GM12892 (cell line): ENCODE measurements around the gene AGPS.
"Not testable (repeated sequence)": the region's sequence is repeated elsewhere in the genome, so short reads cannot be mapped to it uniquely, and the experiment has no call there.

ENCODE experiments used
- POLR2A ChIP-seq: IDR thresholded peaks from 2 replicates; pipeline ENCODE4 v1.6.1; 2011; ENCODE audit warnings: low read depth, low read length, control low read depth
- POLR2AphosphoS5 ChIP-seq: IDR thresholded peaks from 2 replicates; pipeline ENCODE4 v1.6.1; 2011; ENCODE audit warnings: low read depth, low read length, control low read depth
- TAF1 ChIP-seq: IDR thresholded peaks from 2 replicates; pipeline ENCODE4 v1.6.1; 2011; ENCODE audit warnings: low read depth, mild to moderate bottlenecking, control low read depth, low read length, borderline replicate concordance

DNA sequence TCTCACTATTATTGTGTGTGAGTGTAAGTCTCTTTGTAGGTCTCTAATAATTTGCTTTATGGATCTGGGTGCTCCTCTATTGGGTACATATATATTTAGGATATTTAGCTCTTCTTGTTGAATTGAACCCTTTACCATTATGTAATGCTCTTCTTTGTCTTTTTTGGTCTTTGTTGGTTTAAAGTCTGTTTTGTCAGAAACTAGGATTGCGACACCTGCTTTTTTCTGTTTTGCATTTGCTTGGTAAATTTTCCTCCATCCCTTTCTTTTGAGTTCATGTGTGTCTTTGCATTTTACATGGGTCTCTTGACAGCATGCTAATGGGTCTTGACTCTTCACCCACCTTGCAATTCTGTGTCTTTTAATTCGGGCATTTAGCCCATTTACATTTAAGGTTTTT lies 35.4 kb downstream of the AGPS start:
- not testable (repeated sequence) for TF ChIP-seq POLR2A, TAF1, POLR2AphosphoS5
